Endothelial cell of umbilical vein (primary cell): ENCODE data around the gene ACTG1. TPM values are rescaled to one million over a fixed set of nuclear protein-coding genes. Genes with fewer than 3 reads are reported as not detected.

Experiments used
- BruUV-seq: library from RNA; stranded (reverse); fragments of 400-500 nt; replicated peaks from 2 replicates; lab custom pipeline; 2021; lab: Mats Ljungman, UMichigan
- CTCF ChIA-PET: fragments of 300-600, 350-600 bp; sonication (Branson Sonifier 250); formaldehyde crosslinking; loops from one replicate; lab custom pipeline; 2021; ENCODE audit warnings: antibody characterized with exemption, inconsistent platforms; lab: Charles Lee
- POLR2A ChIA-PET: fragments of 300-600, 350-600 bp; sonication (Branson Sonifier 250); formaldehyde crosslinking; loops from one replicate; lab custom pipeline; 2021; ENCODE audit warnings: antibody characterized with exemption, inconsistent platforms; lab: Charles Lee
- DNase-seq: peaks from one replicate; pipeline ENCODE4 v3.0.0-alpha.2; 2011; ENCODE audit warnings: low read depth, low spot score
- FAIRE-seq: peaks from 2 replicates; lab custom pipeline; 2011; peaks lifted over from hg19 to GRCh38; lab: Jason Lieb, UNC
- H2AFZ ChIP-seq: 2 replicates; pipeline ENCODE4 v1.6.0; 2012; ENCODE audit warnings: low read depth, low read length, control low read depth, inconsistent platforms
- H3K27ac ChIP-seq: 2 replicates; pipeline ENCODE4 v1.5.1; 2011; ENCODE audit warnings: low read depth, mild to moderate bottlenecking, control low read depth, low read length, moderate library complexity; ENCODE audit not compliant: insufficient read depth
- H3K27me3 ChIP-seq, 2 experiments: 2 replicates each; pipeline versions ENCODE4 v1.6.0 to v1.6.1; 2011; ENCODE audit warnings: low read length in 2 of 2, mixed read lengths in 1 of 2; ENCODE audit not compliant: control insufficient read depth in 2 of 2, insufficient read depth in 2 of 2
- H3K36me3 ChIP-seq, 2 experiments: 2 replicates in 1 of 2; 3 replicates in 1 of 2; pipeline ENCODE4 v1.5.1; 2011; ENCODE audit warnings: low read length in 2 of 2, mild to moderate bottlenecking in 1 of 2, moderate library complexity in 1 of 2; ENCODE audit not compliant: control insufficient read depth in 2 of 2, insufficient read depth in 2 of 2; ENCODE audit errors: extremely low read depth in 1 of 2
- H3K4me1 ChIP-seq: 3 replicates; pipeline ENCODE4 v1.5.1; 2011; ENCODE audit warnings: mild to moderate bottlenecking, low read length; ENCODE audit not compliant: control insufficient read depth, insufficient read depth; ENCODE audit errors: extremely low read depth
- H3K4me2 ChIP-seq: 2 replicates; pipeline ENCODE4 v1.6.1; 2011; ENCODE audit warnings: low read length, control low read depth, mixed read lengths; ENCODE audit not compliant: insufficient read depth
- H3K4me3 ChIP-seq, 3 experiments: fragments of 200-600 bp in 1 of 3; sonication (generic), shearing (Covaris generic) in 1 of 3; replicated peaks in 1 of 3; 2 replicates each; pipeline ENCODE4 v1.5.1; 2011 to 2016; ENCODE audit warnings: control low read depth in 3 of 3, low read length in 3 of 3, mild to moderate bottlenecking in 2 of 3, inconsistent platforms in 1 of 3, low read depth in 1 of 3, moderate library complexity in 1 of 3; ENCODE audit not compliant: insufficient read depth in 1 of 3
- H3K79me2 ChIP-seq: 2 replicates; pipeline ENCODE4 v1.6.0; 2012; ENCODE audit warnings: low read length, inconsistent platforms; ENCODE audit not compliant: control insufficient read depth, insufficient read depth
- H3K9ac ChIP-seq: replicated peaks from 2 replicates; pipeline ENCODE3; 2011; ENCODE audit warnings: low read length, control low read depth; ENCODE audit not compliant: insufficient read depth; ENCODE audit errors: extremely low read depth
- H3K9me1 ChIP-seq: replicated peaks from 3 replicates; pipeline ENCODE4 v1.6.0; 2011; ENCODE audit warnings: mild to moderate bottlenecking, low read length; ENCODE audit not compliant: control insufficient read depth, insufficient read depth; ENCODE audit errors: extremely low read depth
- H3K9me3 ChIP-seq: replicated peaks from 2 replicates; pipeline ENCODE4 v1.5.1; 2012; ENCODE audit warnings: low read length, inconsistent platforms; ENCODE audit not compliant: control insufficient read depth, insufficient read depth
- H4K20me1 ChIP-seq: replicated peaks from 2 replicates; pipeline ENCODE3; 2011; ENCODE audit warnings: mild to moderate bottlenecking, low read length; ENCODE audit not compliant: control insufficient read depth, insufficient read depth; ENCODE audit errors: extremely low read depth
- CTCF ChIP-seq, 2 donors: IDR thresholded peaks; 1 replicate in 1 of 2; 2 replicates in 1 of 2; pipeline ENCODE4 v1.5.1; 2011; ENCODE audit warnings: low read length in 2 of 2, mild to moderate bottlenecking in 2 of 2, moderate library complexity in 2 of 2, control low read depth in 1 of 2, inconsistent platforms in 1 of 2, low read depth in 1 of 2; ENCODE audit not compliant: insufficient read depth in 1 of 2; ENCODE audit errors: extremely low read depth in 1 of 2
- EZH2 ChIP-seq: IDR thresholded peaks from 2 replicates; pipeline ENCODE4 v1.6.1; 2012; ENCODE audit warnings: borderline replicate concordance, low read depth, mild to moderate bottlenecking, moderate library complexity, low read length, inconsistent platforms; ENCODE audit not compliant: severe bottlenecking
- FOS ChIP-seq: IDR thresholded peaks from 2 replicates; pipeline ENCODE4 v1.6.1; 2011; ENCODE audit warnings: mild to moderate bottlenecking, low read length, moderate library complexity, borderline replicate concordance; ENCODE audit not compliant: insufficient read depth
- GATA2 ChIP-seq: IDR thresholded peaks from 2 replicates; pipeline ENCODE4 v1.7.0; 2011; ENCODE audit warnings: low read depth, mild to moderate bottlenecking, moderate library complexity, mixed read lengths, low read length; ENCODE audit not compliant: insufficient read length, insufficient read depth
- JUN ChIP-seq: IDR thresholded peaks from 2 replicates; pipeline ENCODE4 v1.6.1; 2011; ENCODE audit warnings: borderline replicate concordance, low read depth; ENCODE audit not compliant: insufficient read length, insufficient read depth
- MYC ChIP-seq: IDR thresholded peaks from one replicate; pipeline ENCODE4 v1.6.1; 2011; ENCODE audit warnings: mild to moderate bottlenecking, low read depth, low read length
- POLR2AphosphoS5 ChIP-seq: IDR thresholded peaks from 2 replicates; pipeline ENCODE4 v1.6.1; 2012; ENCODE audit warnings: low read depth, mild to moderate bottlenecking, control low read depth, low read length, moderate library complexity; ENCODE audit not compliant: insufficient read depth
- dilution Hi-C: fragments of 300-500 bp; cut with MboI; formaldehyde crosslinking; loops from one replicate; pipeline ENCODE4 v1.15.0; 2019; ENCODE audit warnings: low sequenced_read_pairs; ENCODE audit not compliant: extremely low pct_ligation_motif_present
- intact Hi-C: fragments of 100-400 bp; cut with micrococcal nuclease; formaldehyde crosslinking; loops from one replicate; pipeline ENCODE4 v1.10.0; 2022
- polyA plus RNA-seq, 4 experiments: library from polyadenylated mRNA; depleted of rRNA in 3 of 4; stranded (reverse) in 3 of 4; unstranded in 1 of 4; fragments of >200 nt; gene quantifications; 2 replicates each; pipeline versions ENCODE4 v1.2.1 to v1.2.3, GENCODE V29; 2011 to 2012; ENCODE audit warnings: missing spikeins in 1 of 4
- total RNA-seq: library from RNA; stranded (reverse); gene quantifications from 2 replicates; pipeline ENCODE4 v1.2.3, GENCODE V29; 2021
- TF ChIP-seq, protein P1 (sequence below): IDR thresholded peaks from 2 replicates; pipeline ENCODE4 v1.6.1; 2011; ENCODE audit not compliant: insufficient read depth, insufficient read length

The ACTG1 gene
- total and polyA plus RNA-seq, 2 donors (not counting 3 experiments of a cell fraction or from before 2014, with no cell fraction given) = 6,127 to 10,663 TPM

- DNase-seq = no peak
- BruUV-seq = no TSS peak
- ChIA-PET POLR2A (interaction anchor here (0.6 kb wide), 1 partner anchor 190 kb away, joined by 3 read pairs; no protein-coding TSS in a partner anchor), CTCF (interaction anchor here (1.1 to 1.5 kb wide), 3 partner anchors 16 to 280 kb away, joined by 4 to 5 read pairs (median 4); partner anchors contain the start of gene FAAP100)
- dilution Hi-C loops = no loop called here
- peaks cover 0 to 7% of the 10 kb centered on the region in 2 experiments for H3K36me3 ChIP-seq
- H3K27ac ChIP-seq = no peak overlapping the region
- no peaks in the 10 kb centered on the region for H3K9me1 ChIP-seq
- no peak overlapping the region for H3K9ac ChIP-seq
- H3K9me3 ChIP-seq = no peaks in the 10 kb centered on the region
- intact Hi-C loops = no loop called here
- H3K79me2 ChIP-seq = no peaks in the 10 kb centered on the region
- no peak for FAIRE-seq
- no peak overlapping the region for H2AFZ ChIP-seq
- H4K20me1 ChIP-seq = no peaks in the 10 kb centered on the region
- no peak for TF ChIP-seq JUN
- TF ChIP-seq GATA2 = no peak
- no peak for TF ChIP-seq CTCF (IDR thresholded peaks at IDR 0.05; ENCODE audit: extremely low read depth in 1 of 2, insufficient read depth in 1 of 2, low read depth in 1 of 2, low read length in 2 of 2)
- TF ChIP-seq FOS = no peak
- TF ChIP-seq, protein P1, sequence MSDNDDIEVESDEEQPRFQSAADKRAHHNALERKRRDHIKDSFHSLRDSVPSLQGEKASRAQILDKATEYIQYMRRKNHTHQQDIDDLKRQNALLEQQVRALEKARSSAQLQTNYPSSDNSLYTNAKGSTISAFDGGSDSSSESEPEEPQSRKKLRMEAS = no peak
- TF ChIP-seq EZH2 = no peak
- no peak for TF ChIP-seq MYC
- no peak for TF ChIP-seq POLR2AphosphoS5
- peaks cover 3% of the 10 kb centered on the region for H3K4me1 ChIP-seq
- H3K4me3 ChIP-seq = no peak overlapping the region
- H3K27me3 ChIP-seq = peaks cover 5 to 18% of the 10 kb centered on the region in 2 experiments
- H3K4me2 ChIP-seq = no peak overlapping the region
Measured at GRCh38 chr17:81535480-81536298, 23.1 kb upstream of the ACTG1 start.
